ENCODE results near the gene ADAM19. TPM values are rescaled to one million over a fixed set of nuclear protein-coding genes. Genes with fewer than 3 reads are reported as not detected.

Gene ADAM19
- total RNA-seq, 2 donors from 2014 or later, result 71.2 to 145 TPM

- Mint-ChIP-seq H3K27me3 (no peaks in the 10 kb centered on the region), H3K4me1 (peaks cover 45% of the 10 kb centered on the region), H3K36me3 (ENCODE audit: low read depth) (peaks cover under 1% of the 10 kb centered on the region)
Measured at GRCh38 chr5:157603333-157604190, 28.0 kb upstream of the ADAM19 start.

GRCh38 chr5:157602505-157602904 lies 26.9 kb upstream of the ADAM19 start:
- Mint-ChIP-seq H3K27ac (peak overlapping the region; percentile 77), H3K36me3 (ENCODE audit: low read depth) (peaks cover 6% of the 10 kb centered on the region), H3K27me3 (no peaks in the 10 kb centered on the region), H3K9me3 (no peaks in the 10 kb centered on the region), H3K4me1 (peaks cover 47% of the 10 kb centered on the region), H3K4me3 (peak overlapping the region; percentile 75)
- ATAC-seq (replicated peaks), result peak; percentile 58

More at GRCh38 chr5:157603333-157604190, 28.0 kb upstream of the ADAM19 start:
- Mint-ChIP-seq H3K4me3 (peak overlapping the region; percentile 75), H3K9me3 (no peaks in the 10 kb centered on the region), H3K27ac (peak overlapping the region; percentile 77)
- ATAC-seq (replicated peaks), result peak; percentile 60

GRCh38 chr5:157600252-157600651 lies 24.7 kb upstream of the ADAM19 start:
- Mint-ChIP-seq H3K4me3 (peak overlapping the region; percentile 54), H3K27me3 (no peaks in the 10 kb centered on the region), H3K36me3 (ENCODE audit: low read depth) (peaks cover 6% of the 10 kb centered on the region), H3K4me1 (peaks cover 61% of the 10 kb centered on the region), H3K27ac (peak overlapping the region; percentile 85), H3K9me3 (no peaks in the 10 kb centered on the region)
- ATAC-seq (replicated peaks), result peak; percentile 6

- no peaks in the 10 kb centered on the region for H3K27me3 Mint-ChIP-seq
- H3K4me3 Mint-ChIP-seq, result peak overlapping the region; percentile 54
- H3K4me1 Mint-ChIP-seq, result peaks cover 64% of the 10 kb centered on the region
- H3K36me3 Mint-ChIP-seq (ENCODE audit: low read depth), result peaks cover 6% of the 10 kb centered on the region
- no peaks in the 10 kb centered on the region for H3K9me3 Mint-ChIP-seq
- ATAC-seq (replicated peaks), result peak; percentile 6
- peak overlapping the region; percentile 71 for H3K27ac Mint-ChIP-seq
Measured at GRCh38 chr5:157599565-157599964, 24.0 kb upstream of the ADAM19 start.

- peak; percentile 7 for ATAC-seq (replicated peaks)
- no peaks in the 10 kb centered on the region for H3K9me3 Mint-ChIP-seq
- peaks cover 64% of the 10 kb centered on the region for H3K4me1 Mint-ChIP-seq
- H3K27me3 Mint-ChIP-seq, result no peaks in the 10 kb centered on the region
- H3K27ac Mint-ChIP-seq, result peak overlapping the region; percentile 71
- peak overlapping the region; percentile 51 for H3K4me3 Mint-ChIP-seq
- peaks cover 6% of the 10 kb centered on the region for H3K36me3 Mint-ChIP-seq (ENCODE audit: low read depth)
Measured at GRCh38 chr5:157598350-157598936, 22.9 kb upstream of the ADAM19 start.

- H3K4me1 Mint-ChIP-seq, result peaks cover 65% of the 10 kb centered on the region
- peak; percentile 50 for ATAC-seq (replicated peaks)
- H3K9me3 Mint-ChIP-seq, result no peaks in the 10 kb centered on the region
- peaks cover 6% of the 10 kb centered on the region for H3K36me3 Mint-ChIP-seq (ENCODE audit: low read depth)
- no peaks in the 10 kb centered on the region for H3K27me3 Mint-ChIP-seq
- H3K27ac Mint-ChIP-seq, result peak overlapping the region; percentile 71
- H3K4me3 Mint-ChIP-seq, result peak overlapping the region; percentile 51
Measured at GRCh38 chr5:157597277-157597676, 21.7 kb upstream of the ADAM19 start.

DNA sequence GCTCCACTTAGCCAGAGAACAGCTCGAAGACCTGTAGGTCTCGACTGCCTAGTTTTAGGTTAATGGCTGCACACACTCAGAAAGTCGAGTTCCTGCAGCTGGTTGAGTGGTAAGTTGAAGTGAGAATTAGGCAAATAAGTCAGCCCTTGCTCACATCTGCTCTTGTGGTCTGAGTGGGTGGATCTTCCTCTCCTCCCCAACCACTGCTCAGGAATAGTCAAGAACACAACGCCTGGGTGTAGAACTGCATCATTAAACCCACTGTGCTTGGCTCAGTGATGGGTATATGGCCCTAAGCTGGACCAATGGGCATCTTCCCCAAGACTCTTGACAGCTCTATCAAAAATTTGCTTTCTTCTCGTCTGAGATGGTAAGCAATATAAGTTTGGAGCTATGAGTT lies 20.9 kb upstream of the ADAM19 start:
- peak; percentile 73 for ATAC-seq (replicated peaks)
- Mint-ChIP-seq H3K36me3 (ENCODE audit: low read depth) (peaks cover 6% of the 10 kb centered on the region), H3K4me3 (peak overlapping the region; percentile 51), H3K9me3 (no peaks in the 10 kb centered on the region), H3K27ac (peak overlapping the region; percentile 71), H3K4me1 (peaks cover 72% of the 10 kb centered on the region), H3K27me3 (no peaks in the 10 kb centered on the region)

DNA sequence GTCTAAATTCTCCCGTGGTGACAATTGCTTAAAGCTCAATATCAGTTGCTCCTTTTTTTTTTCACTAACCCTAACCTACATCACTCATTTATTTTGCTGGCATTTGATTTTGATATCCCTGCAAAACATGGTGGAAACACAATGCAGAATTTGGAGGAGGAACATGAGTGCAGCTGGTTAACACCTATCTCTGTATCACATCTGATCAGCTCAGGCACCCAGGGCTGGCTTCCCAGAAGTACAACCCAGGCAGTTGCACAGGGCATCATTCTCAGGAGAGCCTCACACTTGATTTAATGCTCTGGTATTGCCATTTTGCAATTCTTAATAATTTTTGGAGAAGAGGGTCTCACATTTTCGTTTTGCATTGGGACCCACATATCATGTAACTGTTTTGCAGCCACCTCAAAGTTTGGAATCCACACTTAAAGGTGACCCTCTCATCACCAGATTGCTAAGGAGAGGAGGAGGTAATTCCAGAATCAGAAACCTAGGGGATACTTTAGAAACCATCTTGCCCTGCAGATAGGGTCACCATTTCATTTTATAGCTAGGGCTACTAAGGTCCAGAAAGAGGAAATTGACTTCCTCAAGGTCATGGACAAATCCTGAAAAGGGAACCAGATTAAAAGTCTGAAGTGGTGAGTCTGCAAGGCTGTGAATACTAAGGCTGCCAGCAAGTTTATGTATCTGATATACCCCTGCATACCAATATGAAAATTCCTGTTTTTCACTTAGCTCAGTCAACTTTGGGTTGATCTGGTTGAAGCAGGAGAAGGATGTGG lies 19.3 kb upstream of the ADAM19 start:
- Mint-ChIP-seq H3K36me3 (ENCODE audit: low read depth) (peaks cover 6% of the 10 kb centered on the region), H3K9me3 (no peaks in the 10 kb centered on the region), H3K27me3 (no peaks in the 10 kb centered on the region), H3K4me3 (peak overlapping the region; percentile 69), H3K4me1 (peaks cover 66% of the 10 kb centered on the region), H3K27ac (peak overlapping the region; percentile 48)
- ATAC-seq (replicated peaks), result no peak

GRCh38 chr5:157594257-157594656 lies 18.7 kb upstream of the ADAM19 start:
- no peaks in the 10 kb centered on the region for H3K9me3 Mint-ChIP-seq
- H3K36me3 Mint-ChIP-seq (ENCODE audit: low read depth), result peaks cover 6% of the 10 kb centered on the region
- H3K27ac Mint-ChIP-seq, result peak overlapping the region; percentile 48
- peaks cover 66% of the 10 kb centered on the region for H3K4me1 Mint-ChIP-seq
- no peaks in the 10 kb centered on the region for H3K27me3 Mint-ChIP-seq
- H3K4me3 Mint-ChIP-seq, result peak overlapping the region; percentile 69
- peak; percentile 60 for ATAC-seq (replicated peaks)

- peak overlapping the region; percentile 68 for H3K27ac Mint-ChIP-seq
- H3K4me1 Mint-ChIP-seq, result peaks cover 60% of the 10 kb centered on the region
- H3K4me3 Mint-ChIP-seq, result peak overlapping the region; percentile 69
- no peaks in the 10 kb centered on the region for H3K9me3 Mint-ChIP-seq
- peaks cover 2% of the 10 kb centered on the region for H3K36me3 Mint-ChIP-seq (ENCODE audit: low read depth)
- no peak for ATAC-seq (replicated peaks)
- no peaks in the 10 kb centered on the region for H3K27me3 Mint-ChIP-seq
Measured at GRCh38 chr5:157593052-157593757, 17.6 kb upstream of the ADAM19 start.

- no peaks in the 10 kb centered on the region for H3K27me3 Mint-ChIP-seq
- peak overlapping the region; percentile 21 for H3K27ac Mint-ChIP-seq
- peak overlapping the region; percentile 69 for H3K4me3 Mint-ChIP-seq
- H3K36me3 Mint-ChIP-seq (ENCODE audit: low read depth), result no peaks in the 10 kb centered on the region
- H3K9me3 Mint-ChIP-seq, result no peaks in the 10 kb centered on the region
- no peak for ATAC-seq (replicated peaks)
- H3K4me1 Mint-ChIP-seq, result peaks cover 57% of the 10 kb centered on the region
Measured at GRCh38 chr5:157592594-157592993, 17.0 kb upstream of the ADAM19 start.

DNA sequence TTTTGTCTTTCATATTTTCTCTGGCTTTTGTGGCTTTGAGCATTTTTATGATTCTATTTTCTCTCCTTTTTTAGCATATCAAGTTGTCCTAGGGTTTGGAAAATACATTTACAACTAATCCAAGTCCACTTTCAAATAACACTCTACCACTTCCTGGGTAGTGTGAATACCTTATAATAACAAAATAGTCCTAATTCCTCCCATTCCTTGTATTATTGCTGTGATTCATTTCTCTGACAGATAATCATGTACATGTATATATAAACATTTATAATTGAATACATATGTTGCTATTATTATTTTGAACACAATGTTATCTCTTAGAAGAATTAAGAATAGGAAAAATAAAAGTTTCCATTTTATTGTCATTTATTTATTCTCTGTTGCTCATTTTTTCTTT lies 14.9 kb upstream of the ADAM19 start:
- Mint-ChIP-seq H3K27ac (no peak overlapping the region), H3K36me3 (ENCODE audit: low read depth) (no peaks in the 10 kb centered on the region), H3K4me3 (no peak overlapping the region), H3K27me3 (no peaks in the 10 kb centered on the region), H3K9me3 (no peaks in the 10 kb centered on the region), H3K4me1 (peaks cover 36% of the 10 kb centered on the region)
- ATAC-seq (replicated peaks), result no peak

- Mint-ChIP-seq H3K4me1 (peaks cover 33% of the 10 kb centered on the region), H3K27ac (peak overlapping the region; percentile 55), H3K4me3 (peak overlapping the region; percentile 40), H3K27me3 (no peaks in the 10 kb centered on the region), H3K9me3 (peaks cover 4% of the 10 kb centered on the region), H3K36me3 (ENCODE audit: low read depth) (peaks cover 5% of the 10 kb centered on the region)
- ATAC-seq (replicated peaks), result no peak
Measured at GRCh38 chr5:157584628-157585027, 9.1 kb upstream of the ADAM19 start.
